ENCODE data around the gene NOPCHAP1. TPM values are rescaled to one million over a fixed set of nuclear protein-coding genes. Genes with fewer than 3 reads are reported as not detected.

The NOPCHAP1 gene
- total and polyA plus RNA-seq, 8 donors: 9.3 to 17.1 (median 14.4) TPM

- ATAC-seq (no peak), DNase-seq (no peak)
- Histone ChIP-seq H3K4me3 (no peak overlapping the region), H3K27ac (no peak overlapping the region), H3K36me3 (no peaks in the 10 kb centered on the region), H3K4me1 (peaks cover 0 to 1% of the 10 kb centered on the region in 2 donors), H3K9me3 (no peaks in the 10 kb centered on the region), H3K27me3 (peaks cover 0 to 23% of the 10 kb centered on the region in 2 donors)
- intact Hi-C loops (cut with DNase I): no loop called here
- TF ChIP-seq, protein P1, sequence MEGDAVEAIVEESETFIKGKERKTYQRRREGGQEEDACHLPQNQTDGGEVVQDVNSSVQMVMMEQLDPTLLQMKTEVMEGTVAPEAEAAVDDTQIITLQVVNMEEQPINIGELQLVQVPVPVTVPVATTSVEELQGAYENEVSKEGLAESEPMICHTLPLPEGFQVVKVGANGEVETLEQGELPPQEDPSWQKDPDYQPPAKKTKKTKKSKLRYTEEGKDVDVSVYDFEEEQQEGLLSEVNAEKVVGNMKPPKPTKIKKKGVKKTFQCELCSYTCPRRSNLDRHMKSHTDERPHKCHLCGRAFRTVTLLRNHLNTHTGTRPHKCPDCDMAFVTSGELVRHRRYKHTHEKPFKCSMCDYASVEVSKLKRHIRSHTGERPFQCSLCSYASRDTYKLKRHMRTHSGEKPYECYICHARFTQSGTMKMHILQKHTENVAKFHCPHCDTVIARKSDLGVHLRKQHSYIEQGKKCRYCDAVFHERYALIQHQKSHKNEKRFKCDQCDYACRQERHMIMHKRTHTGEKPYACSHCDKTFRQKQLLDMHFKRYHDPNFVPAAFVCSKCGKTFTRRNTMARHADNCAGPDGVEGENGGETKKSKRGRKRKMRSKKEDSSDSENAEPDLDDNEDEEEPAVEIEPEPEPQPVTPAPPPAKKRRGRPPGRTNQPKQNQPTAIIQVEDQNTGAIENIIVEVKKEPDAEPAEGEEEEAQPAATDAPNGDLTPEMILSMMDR (IDR thresholded peaks at IDR 0.05): no peak
Measured at GRCh38 chr12:104964856-104965205, 21.3 kb upstream of the NOPCHAP1 start.

- no peaks in the 10 kb centered on the region for H3K36me3 ChIP-seq
- TF ChIP-seq, protein P1 (IDR thresholded peaks at IDR 0.05): no peak
- intact Hi-C loops (cut with DNase I): no loop called here
Measured at GRCh38 chr12:104966677-104967076, 19.4 kb upstream of the NOPCHAP1 start.

GRCh38 chr12:104969343-104969742 is 16.8 kb upstream of the NOPCHAP1 start:
- ATAC-seq: no peak
- no peak overlapping the region for H3K27ac ChIP-seq
- TF ChIP-seq, protein P1 (IDR thresholded peaks at IDR 0.05): no peak
- no peaks in the 10 kb centered on the region for H3K4me1 ChIP-seq
- no peaks in the 10 kb centered on the region for H3K36me3 ChIP-seq
- DNase-seq: no peak
- H3K9me3 ChIP-seq: no peaks in the 10 kb centered on the region
- no peaks in the 10 kb centered on the region for H3K27me3 ChIP-seq
- intact Hi-C loops (cut with DNase I): no loop called here
- no peak overlapping the region for H3K4me3 ChIP-seq

More at GRCh38 chr12:104966677-104967076, 19.4 kb upstream of the NOPCHAP1 start:
- Histone ChIP-seq H3K9me3 (no peaks in the 10 kb centered on the region), H3K27me3 (peaks cover 0 to 10% of the 10 kb centered on the region in 2 donors), H3K4me1 (no peaks in the 10 kb centered on the region), H3K27ac (no peak overlapping the region), H3K4me3 (no peak overlapping the region)
- DNase-seq (no peak), ATAC-seq (no peak)

DNA sequence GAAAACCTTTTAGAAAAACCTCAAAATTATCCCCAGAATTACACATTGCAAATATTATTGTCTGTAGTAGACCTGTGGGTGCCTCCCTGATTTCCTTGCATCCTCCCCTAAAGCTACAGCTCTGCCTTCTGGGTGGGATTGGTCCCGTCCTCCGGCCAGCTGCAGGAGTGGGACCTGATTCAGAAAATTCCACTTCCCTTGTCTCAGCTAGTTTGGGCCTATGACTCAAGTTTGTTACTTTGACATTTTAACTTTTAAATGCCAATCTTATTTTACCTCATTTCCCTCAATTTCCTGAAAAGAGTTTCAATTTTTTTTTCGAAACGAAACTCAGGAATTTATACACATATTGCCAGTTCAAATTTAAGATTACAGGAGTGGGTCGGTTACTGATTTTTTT is 14.8 kb upstream of the NOPCHAP1 start:
- TF ChIP-seq, protein P1 (IDR thresholded peaks at IDR 0.05): no peak
- Histone ChIP-seq H3K27ac (no peak overlapping the region), H3K9me3 (no peaks in the 10 kb centered on the region), H3K36me3 (no peaks in the 10 kb centered on the region), H3K4me1 (no peaks in the 10 kb centered on the region), H3K27me3 (no peaks in the 10 kb centered on the region), H3K4me3 (no peak overlapping the region)
- intact Hi-C loops (cut with DNase I): no loop called here
- no peak for DNase-seq
- no peak for ATAC-seq

GRCh38 chr12:104973250-104973649 is 12.9 kb upstream of the NOPCHAP1 start:
- Histone ChIP-seq H3K4me3 (no peak overlapping the region), H3K27ac (no peak overlapping the region), H3K27me3 (no peaks in the 10 kb centered on the region), H3K4me1 (no peaks in the 10 kb centered on the region), H3K9me3 (no peaks in the 10 kb centered on the region), H3K36me3 (no peaks in the 10 kb centered on the region)
- ATAC-seq: no peak
- intact Hi-C loops (cut with DNase I): no loop called here
- TF ChIP-seq, protein P1 (IDR thresholded peaks at IDR 0.05): no peak
- no peak for DNase-seq
